Activated T-cell treated with anti-CD3 and anti-CD28 coated beads, Interleukin-2, amount 50 U/mL, for 4 hours (primary cell): Measurements from ENCODE around the gene RNMT. TPM values are rescaled to one million over a fixed set of nuclear protein-coding genes. Genes with fewer than 3 reads are reported as not detected.
"Not testable (repeated sequence)": the region's sequence is repeated elsewhere in the genome, so short reads cannot be mapped to it uniquely, and the experiment has no call there.

Experiments
- ATAC-seq, 2 donors: fragments of 200-7000 bp; cut with Tn5 transposase; one replicate each; pipeline ENCODE4 v1.10.0; 2021
- DNase-seq: peaks from one replicate; pipeline ENCODE4 v3.0.0-alpha.2; 2020
- H3K27me3 Mint-ChIP-seq: one replicate; pipeline ENCODE4 v1.8.0; 2021; ENCODE audit warnings: low read depth, mixed read lengths
- H3K36me3 Mint-ChIP-seq: one replicate; pipeline ENCODE4 v1.8.0; 2022; ENCODE audit warnings: mixed read lengths; ENCODE audit not compliant: insufficient read depth
- H3K4me1 Mint-ChIP-seq: one replicate; pipeline ENCODE4 v1.8.0; 2021; ENCODE audit warnings: low read depth, mixed read lengths
- H3K4me3 Mint-ChIP-seq: one replicate; pipeline ENCODE4 v1.8.0; 2021; ENCODE audit warnings: mild to moderate bottlenecking, moderate library complexity, mixed read lengths
- H3K9me3 Mint-ChIP-seq: one replicate; pipeline ENCODE4 v1.8.0; 2021; ENCODE audit warnings: mixed read lengths
- total RNA-seq, 3 donors: library from RNA; stranded (reverse); gene quantifications; one replicate each; pipeline ENCODE4 v1.2.1, GENCODE V29; 2021

RNMT gene
- 10 to 100 TPM; 58.6 to 68.2 (median 58.8) TPM for total RNA-seq

- DNase-seq (peak; percentile 91), ATAC-seq (peak; percentile 96 to 98)
- H3K27me3 Mint-ChIP-seq, result no peaks in the 10 kb centered on the region
- peaks cover 52% of the 10 kb centered on the region for H3K4me1 Mint-ChIP-seq
- H3K36me3 Mint-ChIP-seq, result peaks cover 3% of the 10 kb centered on the region
- H3K9me3 Mint-ChIP-seq, result no peaks in the 10 kb centered on the region
- peak within 1 kb of the TSS; percentile 92 for H3K4me3 Mint-ChIP-seq
Observed at GRCh38 chr18:13726232-13726971, at the start of gene RNMT, which contains the start of gene FAM210A. Gene RNMT (plus strand): TSS chr18:13726673. CDS start chr18:13731518, 4,845 bp downstream. Gene FAM210A (minus strand): TSS chr18:13726558. CDS start chr18:13682077, 44,481 bp downstream.

GRCh38 chr18:13677350-13677749 is 49.1 kb upstream of the RNMT start:
- H3K4me3 Mint-ChIP-seq, H3K9me3 Mint-ChIP-seq, H3K4me1 Mint-ChIP-seq, H3K36me3 Mint-ChIP-seq, DNase-seq, ATAC-seq, H3K27me3 Mint-ChIP-seq: not testable (repeated sequence)

- H3K4me1 Mint-ChIP-seq, result peaks cover 1% of the 10 kb centered on the region
- H3K9me3 Mint-ChIP-seq, result no peaks in the 10 kb centered on the region
- DNase-seq, result no peak
- no peaks in the 10 kb centered on the region for H3K27me3 Mint-ChIP-seq
- no peak for ATAC-seq
- peaks cover 7% of the 10 kb centered on the region for H3K36me3 Mint-ChIP-seq
- no peak overlapping the region for H3K4me3 Mint-ChIP-seq
Observed at GRCh38 chr18:13680612-13681011, 45.9 kb upstream of the RNMT start.

- Mint-ChIP-seq H3K4me1 (peaks cover 9% of the 10 kb centered on the region), H3K9me3 (no peaks in the 10 kb centered on the region), H3K27me3 (no peaks in the 10 kb centered on the region), H3K4me3 (no peak overlapping the region), H3K36me3 (peaks cover 9% of the 10 kb centered on the region)
- DNase-seq (no peak), ATAC-seq (no peak)
Observed at GRCh38 chr18:13681701-13682100, 44.8 kb upstream of the RNMT start.

GRCh38 chr18:13684546-13684945 is 41.9 kb upstream of the RNMT start:
- Mint-ChIP-seq H3K36me3 (peaks cover 16% of the 10 kb centered on the region), H3K4me1 (peaks cover 12% of the 10 kb centered on the region), H3K27me3 (no peaks in the 10 kb centered on the region), H3K4me3 (no peak overlapping the region), H3K9me3 (no peaks in the 10 kb centered on the region)
- DNase-seq (no peak), ATAC-seq (no peak)

GRCh38 chr18:13688191-13689136 is 38.0 kb upstream of the RNMT start:
- Mint-ChIP-seq H3K4me1 (peaks cover 18% of the 10 kb centered on the region), H3K4me3 (no peak overlapping the region), H3K27me3 (no peaks in the 10 kb centered on the region), H3K9me3 (peaks cover 9% of the 10 kb centered on the region), H3K36me3 (peaks cover 16% of the 10 kb centered on the region)
- DNase-seq, result no peak
- no peak for ATAC-seq

GRCh38 chr18:13690060-13690459 is 36.4 kb upstream of the RNMT start:
- peaks cover 12% of the 10 kb centered on the region for H3K36me3 Mint-ChIP-seq
- H3K27me3 Mint-ChIP-seq, ATAC-seq, DNase-seq, H3K9me3 Mint-ChIP-seq, H3K4me3 Mint-ChIP-seq: not testable (repeated sequence)
- H3K4me1 Mint-ChIP-seq, result peaks cover 20% of the 10 kb centered on the region

GRCh38 chr18:13695337-13695736 is 31.1 kb upstream of the RNMT start:
- peaks cover 11% of the 10 kb centered on the region for H3K36me3 Mint-ChIP-seq
- H3K4me1 Mint-ChIP-seq, result peaks cover 12% of the 10 kb centered on the region
- not testable (repeated sequence) for H3K27me3 Mint-ChIP-seq, DNase-seq, H3K4me3 Mint-ChIP-seq, ATAC-seq
- H3K9me3 Mint-ChIP-seq, result peaks cover 12% of the 10 kb centered on the region

GRCh38 chr18:13696961-13697360 is 29.5 kb upstream of the RNMT start:
- ATAC-seq (no peak), DNase-seq (no peak)
- Mint-ChIP-seq H3K4me1 (peaks cover 11% of the 10 kb centered on the region), H3K9me3 (peaks cover 12% of the 10 kb centered on the region), H3K36me3 (peaks cover 13% of the 10 kb centered on the region), H3K27me3 (no peaks in the 10 kb centered on the region), H3K4me3 (no peak overlapping the region)

- Mint-ChIP-seq H3K9me3 (peaks cover 22% of the 10 kb centered on the region), H3K36me3 (peaks cover 21% of the 10 kb centered on the region), H3K4me1 (peaks cover 6% of the 10 kb centered on the region), H3K27me3 (no peaks in the 10 kb centered on the region), H3K4me3 (no peak overlapping the region)
- ATAC-seq, result no peak
- no peak for DNase-seq
Observed at GRCh38 chr18:13700153-13700552, 26.3 kb upstream of the RNMT start.

- peaks cover 28% of the 10 kb centered on the region for H3K36me3 Mint-ChIP-seq
- H3K27me3 Mint-ChIP-seq, result no peaks in the 10 kb centered on the region
- H3K4me1 Mint-ChIP-seq, result peaks cover 4% of the 10 kb centered on the region
- ATAC-seq (no peak), DNase-seq (no peak)
- peaks cover 26% of the 10 kb centered on the region for H3K9me3 Mint-ChIP-seq
- H3K4me3 Mint-ChIP-seq, result no peak overlapping the region
Observed at GRCh38 chr18:13703899-13704298, 22.6 kb upstream of the RNMT start.

GRCh38 chr18:13710414-13710831 is 16.1 kb upstream of the RNMT start:
- H3K9me3 Mint-ChIP-seq, result peaks cover 8% of the 10 kb centered on the region
- peaks cover 16% of the 10 kb centered on the region for H3K4me1 Mint-ChIP-seq
- peaks cover 25% of the 10 kb centered on the region for H3K36me3 Mint-ChIP-seq
- no peak overlapping the region for H3K4me3 Mint-ChIP-seq
- ATAC-seq (no peak), DNase-seq (no peak)
- no peaks in the 10 kb centered on the region for H3K27me3 Mint-ChIP-seq

GRCh38 chr18:13712400-13713131 is 13.9 kb upstream of the RNMT start:
- Mint-ChIP-seq H3K36me3 (peaks cover 21% of the 10 kb centered on the region), H3K4me3 (no peak overlapping the region), H3K4me1 (peaks cover 17% of the 10 kb centered on the region), H3K27me3 (no peaks in the 10 kb centered on the region), H3K9me3 (peaks cover 4% of the 10 kb centered on the region)
- ATAC-seq, result no peak
- DNase-seq, result no peak

- no peaks in the 10 kb centered on the region for H3K27me3 Mint-ChIP-seq
- ATAC-seq (no peak), DNase-seq (no peak)
- H3K4me1 Mint-ChIP-seq, result peaks cover 17% of the 10 kb centered on the region
- H3K9me3 Mint-ChIP-seq, result peaks cover 4% of the 10 kb centered on the region
- H3K4me3 Mint-ChIP-seq, result no peak overlapping the region
- H3K36me3 Mint-ChIP-seq, result peaks cover 20% of the 10 kb centered on the region
Observed at GRCh38 chr18:13713455-13714055, 12.9 kb upstream of the RNMT start.
